Breast epithelium (tissue), 4 donors: ENCODE measurements around the gene PNKD. TPM values are rescaled to one million over a fixed set of nuclear protein-coding genes. Genes with fewer than 3 reads are reported as not detected.

Source experiments
- DNase-seq, 2 donors: peaks; one replicate each; pipeline ENCODE4 v3.0.0-alpha.2; 2019; ENCODE audit warnings: low spot score in 2 of 2
- H3K27ac ChIP-seq, 2 donors: fragments of 200-600 bp; sonication (generic) in 1 of 2; one replicate each; pipeline ENCODE4 v1.5.1; 2016 to 2019; ENCODE audit warnings: mild to moderate bottlenecking in 1 of 2
- H3K27me3 ChIP-seq, 2 donors: fragments of 200-600 bp; sonication (generic) in 1 of 2; one replicate each; pipeline versions ENCODE4 v1.5.1 to v1.6.0; 2017 to 2019; ENCODE audit warnings: control low read depth in 1 of 2, mild to moderate bottlenecking in 1 of 2
- H3K36me3 ChIP-seq: fragments of 200-600 bp; one replicate; pipeline ENCODE4 v1.5.1; 2019
- H3K4me1 ChIP-seq, 2 donors: fragments of 200-600 bp; sonication (generic); one replicate each; pipeline ENCODE4 v1.5.1; 2016 to 2019; ENCODE audit warnings: control low read depth in 1 of 2
- H3K4me3 ChIP-seq, 3 donors: fragments of 200-600 bp; sonication (generic); 1 replicate in 2 of 3; 2 replicates in 1 of 3; pipeline ENCODE4 v1.5.1; 2016 to 2019; ENCODE audit warnings: mild to moderate bottlenecking in 3 of 3, moderate library complexity in 2 of 3
- H3K9me3 ChIP-seq, 2 donors: fragments of 200-600 bp; sonication (generic) in 1 of 2; one replicate each; pipeline ENCODE4 v1.5.1; 2016 to 2019; ENCODE audit warnings: control low read depth in 1 of 2
- POLR2A ChIP-seq: fragments of 450-650 bp; IDR thresholded peaks from one replicate; pipeline ENCODE4 v1.6.1; 2016; ENCODE audit warnings: antibody characterized with exemption, mild to moderate bottlenecking, moderate library complexity
- POLR2AphosphoS5 ChIP-seq, 3 donors: sonication (generic); formaldehyde crosslinking; IDR thresholded peaks; one replicate each; pipeline ENCODE4 v1.6.1; 2017; ENCODE audit warnings: antibody characterized with exemption in 3 of 3
- intact Hi-C: fragments of 100-400 bp; cut with DNase I; formaldehyde crosslinking; loops from one replicate; pipeline ENCODE4 v1.15.1; 2023; ENCODE audit warnings: low total_unique reads
- total RNA-seq, 3 donors: library from RNA; depleted of rRNA; stranded (reverse); fragments of >200 nt; gene quantifications; one replicate each; pipeline ENCODE4 v1.1.0, GENCODE V29; 2016
- TF ChIP-seq, protein P1 (sequence below), 3 donors: fragments of 450-650 bp; IDR thresholded peaks; one replicate each; pipeline ENCODE4 v1.5.1; 2016 to 2017; ENCODE audit warnings: antibody characterized with exemption in 3 of 3, mild to moderate bottlenecking in 3 of 3, moderate library complexity in 3 of 3

The PNKD gene
- total RNA-seq, 3 donors from 2014 or later, result 30.2 to 48.3 (median 35.6) TPM

- intact Hi-C loops, result loop anchor here (1.0 kb wide), 1 partner anchor 35 kb away; the partner anchor contains the start of gene CATIP
- DNase-seq, result no peak
- Histone ChIP-seq H3K4me3 (no peak overlapping the region), H3K27me3 (no peaks in the 10 kb centered on the region), H3K9me3 (no peaks in the 10 kb centered on the region), H3K27ac (no peak overlapping the region), H3K4me1 (no peaks in the 10 kb centered on the region), H3K36me3 (no peaks in the 10 kb centered on the region)
- no peak for TF ChIP-seq POLR2A
- TF ChIP-seq, protein P1, sequence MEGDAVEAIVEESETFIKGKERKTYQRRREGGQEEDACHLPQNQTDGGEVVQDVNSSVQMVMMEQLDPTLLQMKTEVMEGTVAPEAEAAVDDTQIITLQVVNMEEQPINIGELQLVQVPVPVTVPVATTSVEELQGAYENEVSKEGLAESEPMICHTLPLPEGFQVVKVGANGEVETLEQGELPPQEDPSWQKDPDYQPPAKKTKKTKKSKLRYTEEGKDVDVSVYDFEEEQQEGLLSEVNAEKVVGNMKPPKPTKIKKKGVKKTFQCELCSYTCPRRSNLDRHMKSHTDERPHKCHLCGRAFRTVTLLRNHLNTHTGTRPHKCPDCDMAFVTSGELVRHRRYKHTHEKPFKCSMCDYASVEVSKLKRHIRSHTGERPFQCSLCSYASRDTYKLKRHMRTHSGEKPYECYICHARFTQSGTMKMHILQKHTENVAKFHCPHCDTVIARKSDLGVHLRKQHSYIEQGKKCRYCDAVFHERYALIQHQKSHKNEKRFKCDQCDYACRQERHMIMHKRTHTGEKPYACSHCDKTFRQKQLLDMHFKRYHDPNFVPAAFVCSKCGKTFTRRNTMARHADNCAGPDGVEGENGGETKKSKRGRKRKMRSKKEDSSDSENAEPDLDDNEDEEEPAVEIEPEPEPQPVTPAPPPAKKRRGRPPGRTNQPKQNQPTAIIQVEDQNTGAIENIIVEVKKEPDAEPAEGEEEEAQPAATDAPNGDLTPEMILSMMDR (IDR thresholded peaks at IDR 0.05), result no peak
Observed at GRCh38 chr2:218320704-218321336, 50.5 kb downstream of the PNKD start.

DNA sequence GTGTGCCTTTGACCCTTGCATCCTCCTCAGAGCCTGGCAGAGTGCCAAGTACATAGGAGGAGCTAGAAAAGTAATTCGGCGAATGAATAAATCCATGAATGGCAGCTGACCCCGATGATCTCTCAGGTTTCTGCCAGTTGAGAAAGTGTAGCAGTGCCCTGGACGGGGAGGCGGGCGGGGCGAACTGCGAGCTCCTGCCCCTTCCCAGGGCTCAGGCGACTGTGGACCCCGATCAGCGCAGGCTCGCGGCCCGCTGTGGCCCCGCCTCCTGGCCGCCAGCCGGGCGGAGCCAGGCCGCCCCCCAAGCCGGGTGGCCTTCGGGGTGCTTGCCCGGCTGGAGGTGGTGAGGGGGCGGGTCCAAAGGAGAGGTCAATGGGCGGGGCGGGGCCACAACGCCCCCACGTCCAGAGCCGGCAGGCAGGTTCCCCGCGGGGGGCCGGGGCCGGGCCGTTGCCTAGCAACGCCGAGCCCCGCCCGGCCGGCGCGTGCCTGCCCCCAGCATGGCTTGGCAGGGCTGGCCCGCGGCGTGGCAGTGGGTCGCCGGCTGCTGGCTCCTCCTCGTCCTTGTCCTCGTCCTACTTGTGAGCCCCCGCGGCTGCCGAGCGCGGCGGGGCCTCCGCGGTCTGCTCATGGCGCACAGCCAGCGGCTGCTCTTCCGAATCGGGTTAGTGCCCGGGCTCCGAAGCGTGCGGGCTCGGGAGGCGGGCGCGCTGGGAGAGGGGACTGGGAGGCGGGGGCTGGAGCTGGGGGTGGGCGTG is 52.6 kb downstream of the PNKD start:
- Histone ChIP-seq H3K36me3 (no peaks in the 10 kb centered on the region), H3K27ac (peak overlapping the region; percentile 84 to 87), H3K4me3 (peak overlapping the region; percentile 69 to 88 (median 78)), H3K9me3 (no peaks in the 10 kb centered on the region), H3K4me1 (no peaks in the 10 kb centered on the region), H3K27me3 (no peaks in the 10 kb centered on the region)
- DNase-seq, result peak; percentile 46 to 57
- TF ChIP-seq POLR2AphosphoS5 (IDR thresholded peaks at IDR 0.05) (peak in 2 of 3 donors; percentile 9 to 18), POLR2A (no peak)
- TF ChIP-seq, protein P1 (IDR thresholded peaks at IDR 0.05), result no peak
- intact Hi-C loops, result no loop called here

GRCh38 chr2:218323526-218324472 is 53.5 kb downstream of the PNKD start:
- Histone ChIP-seq H3K4me3 (peak overlapping the region; percentile 69 to 88 (median 78)), H3K27ac (peak overlapping the region; percentile 84 to 87), H3K27me3 (no peaks in the 10 kb centered on the region), H3K4me1 (no peaks in the 10 kb centered on the region), H3K36me3 (no peaks in the 10 kb centered on the region), H3K9me3 (no peaks in the 10 kb centered on the region)
- DNase-seq, result no peak
- intact Hi-C loops, result no loop called here
- TF ChIP-seq POLR2A (no peak), POLR2AphosphoS5 (IDR thresholded peaks at IDR 0.05) (peak in 1 of 3 donors; percentile 14)

DNA sequence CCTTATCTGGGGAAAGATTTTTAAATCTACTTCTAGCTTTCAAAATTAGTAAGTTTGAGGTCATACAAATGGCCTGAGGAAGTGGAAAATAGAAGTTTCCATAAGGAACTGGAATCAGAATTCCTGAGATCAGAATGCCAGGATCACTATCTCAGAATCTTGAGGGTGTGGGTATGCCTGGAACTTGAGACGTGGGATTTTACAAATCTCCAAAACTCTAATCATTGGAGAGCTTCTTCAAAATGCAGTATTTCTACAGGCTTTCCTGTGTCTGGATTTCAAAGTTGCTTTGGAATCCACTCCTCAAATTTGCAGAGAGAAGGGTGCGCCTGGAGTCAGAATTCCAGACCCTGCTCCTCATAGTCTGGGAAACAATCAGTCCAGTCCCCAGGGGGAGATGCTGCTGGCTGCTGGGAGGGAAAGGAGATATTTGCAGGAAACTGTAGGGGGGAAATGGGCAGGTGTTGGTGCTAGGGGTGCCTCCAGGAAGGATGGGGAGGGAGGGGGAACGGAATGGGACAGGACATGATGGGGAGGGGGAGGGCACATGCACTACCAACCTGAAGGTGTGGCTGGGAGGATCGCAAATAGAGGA is 55.3 kb downstream of the PNKD start:
- no peak for DNase-seq
- no peaks in the 10 kb centered on the region for H3K27me3 ChIP-seq
- H3K4me1 ChIP-seq, result no peaks in the 10 kb centered on the region
- TF ChIP-seq, protein P1 (IDR thresholded peaks at IDR 0.05), result no peak
- TF ChIP-seq POLR2AphosphoS5 (IDR thresholded peaks at IDR 0.05), result no peak
- no peak for TF ChIP-seq POLR2A
- intact Hi-C loops, result no loop called here
- H3K36me3 ChIP-seq, result no peaks in the 10 kb centered on the region
- H3K27ac ChIP-seq, result no peak overlapping the region
- H3K4me3 ChIP-seq, result no peak overlapping the region
- H3K9me3 ChIP-seq, result no peaks in the 10 kb centered on the region

DNA sequence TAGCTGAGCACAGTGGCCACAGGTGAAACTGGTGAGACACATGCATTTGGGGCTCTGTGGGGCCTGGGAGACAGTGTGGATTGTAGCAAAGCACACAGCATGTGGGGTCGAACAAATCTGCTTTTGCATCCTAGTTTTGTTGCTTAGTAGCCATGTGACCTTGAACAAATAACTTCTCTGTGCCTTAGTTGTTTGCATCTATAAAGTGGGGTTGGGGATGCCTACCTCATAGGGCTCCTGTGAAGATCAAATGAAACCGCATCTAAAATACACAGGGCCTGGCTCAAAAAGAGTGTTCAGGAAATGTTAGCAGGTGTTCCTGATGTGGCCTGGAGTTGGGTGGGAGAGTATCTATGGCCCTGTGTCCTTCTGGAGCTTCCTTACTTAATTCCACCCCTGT is 56.0 kb downstream of the PNKD start:
- H3K36me3 ChIP-seq, result no peaks in the 10 kb centered on the region
- no peaks in the 10 kb centered on the region for H3K9me3 ChIP-seq
- TF ChIP-seq POLR2AphosphoS5 (IDR thresholded peaks at IDR 0.05) (no peak), POLR2A (no peak)
- TF ChIP-seq, protein P1 (IDR thresholded peaks at IDR 0.05), result no peak
- no peak overlapping the region for H3K4me3 ChIP-seq
- intact Hi-C loops, result no loop called here
- no peaks in the 10 kb centered on the region for H3K4me1 ChIP-seq
- no peak for DNase-seq
- H3K27me3 ChIP-seq, result no peaks in the 10 kb centered on the region
- no peak overlapping the region for H3K27ac ChIP-seq
